Activated naive CD8-positive, alpha-beta T cell treated with anti-CD3 and anti-CD28 coated beads, Interleukin-2, amount 50 U/mL, for 16 hours (primary cell): ENCODE results near the gene TCERG1L.
"Not testable (repeated sequence)": the region's sequence is repeated elsewhere in the genome, so short reads cannot be mapped to it uniquely, and the experiment has no call there.

Source experiments
- DNase-seq: peaks from one replicate; pipeline ENCODE4 v3.0.0-alpha.2; 2020; ENCODE audit warnings: low read depth, low spot score

The TCERG1L gene

GRCh38 chr10:131107970-131108369 is 203.6 kb downstream of the TCERG1L start:
- DNase-seq, result no peak

- DNase-seq, result no peak
These were observed 208.8 kb downstream of the TCERG1L start for GRCh38 chr10:131102676-131103075.

DNA sequence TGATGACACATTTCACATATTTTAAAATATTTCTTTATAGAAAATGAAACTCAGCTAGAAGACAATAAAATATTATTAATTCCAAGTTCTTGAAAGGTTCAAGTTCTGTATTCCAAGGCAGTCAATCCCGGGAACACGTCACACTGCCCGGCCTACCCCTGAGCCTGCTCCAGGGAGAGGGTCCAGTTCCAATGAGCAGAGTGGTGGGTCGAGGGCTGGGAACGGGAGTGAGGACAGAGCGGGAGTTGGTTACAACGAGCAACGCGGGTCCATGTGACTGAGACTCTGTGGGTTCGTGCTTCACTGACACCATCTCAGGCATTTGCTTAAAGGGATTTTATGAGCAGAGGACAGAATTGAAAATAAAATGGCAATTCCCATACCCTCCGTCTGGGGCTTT is 209.4 kb downstream of the TCERG1L start:
- DNase-seq, result no peak

DNA sequence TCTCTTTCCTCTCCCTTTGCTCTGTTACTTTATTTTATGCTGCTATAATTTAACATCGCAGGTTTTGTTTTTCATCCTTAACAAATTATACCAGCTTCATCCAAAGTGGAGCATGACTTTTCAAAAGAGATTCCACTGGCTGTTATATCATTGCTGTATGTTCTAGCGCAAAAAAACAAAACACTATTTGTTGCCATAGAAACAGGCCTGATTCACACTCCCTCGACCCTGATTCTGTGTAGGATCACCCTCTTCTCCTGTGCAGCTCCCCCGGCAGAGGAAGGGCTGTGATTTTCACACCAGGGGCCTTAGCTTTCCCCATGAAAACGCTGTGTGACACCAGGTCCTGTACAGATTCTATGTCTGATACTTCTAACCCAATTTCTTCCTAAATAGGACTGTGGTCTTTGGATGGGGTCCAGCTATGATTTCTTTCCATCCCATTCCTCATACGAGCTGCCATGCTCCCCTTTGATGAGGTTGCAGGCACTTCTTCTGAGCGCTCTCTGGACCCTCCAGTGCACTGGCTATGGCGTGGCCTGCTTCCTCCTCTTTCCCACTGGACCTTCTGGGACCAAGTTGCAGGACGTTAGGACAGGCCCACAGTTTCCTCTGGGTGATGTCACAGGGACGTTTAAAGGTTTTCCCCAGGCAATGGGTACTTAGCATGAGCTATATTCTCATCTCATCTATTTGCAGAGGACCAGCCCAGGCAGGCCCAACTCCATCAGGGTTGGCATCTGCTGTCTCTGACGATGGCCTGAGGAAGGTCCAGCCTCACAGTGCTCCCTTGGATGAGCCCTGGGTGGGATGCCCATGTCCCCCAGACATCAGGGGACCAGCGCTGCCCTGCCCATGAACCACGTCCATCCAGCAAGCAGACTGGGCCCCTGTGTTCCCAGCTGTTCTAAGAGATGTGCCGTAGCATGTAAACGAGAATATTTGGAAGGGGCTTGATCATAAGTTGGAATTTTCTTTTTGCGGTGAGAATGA is 210.8 kb downstream of the TCERG1L start:
- DNase-seq, result not testable (repeated sequence)

DNA sequence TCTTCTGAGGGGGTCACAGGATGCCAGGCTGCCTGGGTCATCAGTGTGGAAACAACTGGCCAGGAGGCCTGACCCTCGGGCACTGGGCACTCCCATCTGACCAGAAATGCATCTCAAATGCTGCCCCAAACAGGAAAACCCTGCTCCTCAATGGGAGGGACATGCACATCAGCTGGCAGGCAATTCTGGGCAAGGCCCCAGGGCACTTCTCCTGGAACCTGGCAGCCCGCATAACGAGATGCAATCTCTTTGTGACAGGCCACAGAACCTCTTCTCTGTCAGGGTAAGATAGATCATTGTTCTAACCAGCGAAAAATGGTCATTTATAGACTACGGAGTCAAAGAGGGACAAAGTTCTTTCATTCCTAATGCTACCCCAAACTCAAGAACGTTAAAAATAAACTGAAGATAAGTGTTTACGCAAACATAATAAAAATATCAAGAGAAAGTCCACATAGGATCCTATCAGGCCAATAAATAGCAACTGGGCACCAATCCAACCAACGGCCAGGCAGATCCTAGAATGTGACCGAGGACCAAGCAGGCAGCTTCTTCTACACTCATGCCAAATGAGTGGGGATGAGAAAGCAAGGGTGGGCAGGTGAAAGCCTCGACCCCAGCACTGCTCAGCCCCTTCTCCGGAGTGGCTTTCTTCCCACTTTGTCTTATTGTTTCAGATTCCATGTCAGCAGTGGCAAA is 212.3 kb downstream of the TCERG1L start:
- DNase-seq, result no peak

DNA sequence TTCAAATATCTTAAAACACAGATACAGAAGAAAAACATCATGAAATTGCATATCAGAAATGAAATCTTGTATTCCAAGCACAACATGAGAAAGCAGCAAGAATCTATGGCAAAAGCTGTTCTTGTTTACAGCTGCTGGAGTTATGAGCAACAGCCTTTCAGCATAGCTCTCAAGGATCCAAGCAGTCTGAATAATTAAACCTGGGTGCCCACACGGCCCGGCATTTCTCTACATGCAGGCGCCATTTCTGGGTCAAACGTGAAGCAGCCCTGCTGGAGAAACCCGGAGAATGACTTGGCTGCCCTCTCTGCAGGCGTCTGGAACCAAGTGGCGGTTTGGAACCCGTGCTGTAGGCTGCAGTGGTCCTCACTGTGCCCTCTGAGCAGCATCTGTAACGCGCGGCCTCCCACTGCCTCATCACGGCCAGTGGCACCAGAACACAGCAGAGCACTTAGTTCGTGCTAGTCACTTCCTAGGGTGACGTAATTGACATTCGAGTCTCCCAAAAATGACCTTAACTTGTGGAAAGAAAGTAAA is 213.0 kb downstream of the TCERG1L start:
- DNase-seq, result no peak

DNA sequence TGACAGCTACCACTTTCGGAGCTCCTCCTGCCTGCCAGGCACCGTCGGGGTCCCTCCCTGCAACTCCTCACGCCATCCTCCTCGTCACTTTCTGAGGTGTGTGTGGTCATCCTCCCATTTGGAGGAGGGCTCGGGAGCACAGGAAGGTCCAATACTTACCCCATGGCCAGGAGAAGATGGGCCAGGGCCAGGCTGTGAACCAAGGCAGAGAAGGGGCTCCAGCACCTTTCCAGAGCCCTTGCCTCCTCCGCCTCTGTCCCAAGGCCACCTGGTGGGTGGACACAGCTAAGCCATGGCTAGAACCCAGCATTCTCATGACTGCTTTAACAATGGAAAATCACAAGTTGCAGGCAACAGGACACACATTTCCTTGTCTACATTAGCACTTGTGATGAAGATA is 215.5 kb downstream of the TCERG1L start:
- no peak for DNase-seq

DNA sequence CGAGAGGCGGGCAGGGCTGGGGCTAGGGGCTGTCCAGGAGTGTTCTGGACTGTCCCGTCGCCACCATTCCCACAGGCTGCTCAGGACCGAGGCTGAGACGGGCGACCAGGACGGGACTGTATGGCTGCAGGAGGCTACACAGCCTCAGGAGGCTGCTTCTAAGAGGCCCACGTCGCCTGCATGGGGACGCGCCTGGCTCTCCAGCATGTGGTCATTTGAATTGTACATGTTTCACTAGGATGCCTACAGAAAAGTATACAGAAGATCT is 216.3 kb downstream of the TCERG1L start:
- DNase-seq, result no peak

DNA sequence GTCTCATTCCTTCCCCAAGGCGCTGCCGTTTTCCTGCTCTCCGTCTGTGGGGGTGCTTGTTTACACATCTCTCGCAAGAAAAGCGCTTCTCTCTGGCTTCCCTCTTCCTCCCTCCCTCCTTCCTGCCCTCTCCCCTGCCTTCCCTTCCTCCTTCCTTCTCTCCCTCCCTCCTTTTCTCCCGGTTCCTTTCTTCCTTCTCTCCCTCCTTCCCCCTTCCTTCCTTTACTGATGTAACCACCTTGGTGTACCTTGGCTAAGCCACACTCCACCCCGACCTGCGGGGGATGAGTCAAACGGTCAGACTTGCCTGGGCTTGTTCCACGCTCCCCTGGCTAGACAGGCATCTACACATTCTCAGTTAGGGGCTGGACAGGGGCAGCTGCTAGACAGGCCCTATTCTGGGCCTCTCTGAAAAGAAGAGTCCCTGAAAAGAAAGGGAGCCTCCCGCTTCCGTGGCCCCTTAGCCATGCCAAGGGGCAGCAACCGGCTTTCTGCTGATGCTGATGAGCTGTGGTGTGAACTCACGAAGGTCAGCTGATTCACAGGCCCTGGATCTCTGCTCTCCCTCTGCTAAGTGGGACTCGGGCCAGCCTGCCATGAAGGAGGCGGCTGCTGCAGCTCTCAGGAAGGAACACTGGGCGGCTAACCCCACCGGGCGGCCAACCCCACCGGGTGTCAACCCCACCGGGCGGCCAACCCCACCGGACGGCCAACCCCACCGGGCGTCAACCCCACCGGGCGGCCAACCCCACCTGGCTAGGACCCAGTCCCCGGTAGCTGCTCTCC is 216.8 kb downstream of the TCERG1L start:
- no peak for DNase-seq

- DNase-seq, result no peak
These were observed 217.6 kb downstream of the TCERG1L start for GRCh38 chr10:131093795-131094366.

DNA sequence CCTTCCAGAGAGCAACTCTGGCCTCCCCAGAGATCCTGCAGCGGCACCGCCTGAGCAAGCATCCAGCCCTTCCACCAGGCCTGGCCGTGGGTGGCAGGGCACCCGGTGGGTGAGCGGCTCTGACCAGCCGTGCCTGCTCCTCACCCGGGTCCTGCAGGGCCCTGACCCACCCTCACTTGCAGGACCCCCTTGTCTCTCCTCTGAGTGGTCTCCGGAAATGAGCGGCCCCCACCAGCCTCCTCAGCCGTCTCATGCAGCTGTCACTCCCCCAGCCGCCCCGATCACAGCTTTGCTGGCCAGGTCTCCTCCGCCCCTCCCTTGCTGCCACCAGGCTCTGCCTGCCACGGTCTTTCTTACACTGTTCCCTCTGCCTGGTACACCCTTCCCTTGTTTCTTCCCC is 218.2 kb downstream of the TCERG1L start:
- no peak for DNase-seq

DNA sequence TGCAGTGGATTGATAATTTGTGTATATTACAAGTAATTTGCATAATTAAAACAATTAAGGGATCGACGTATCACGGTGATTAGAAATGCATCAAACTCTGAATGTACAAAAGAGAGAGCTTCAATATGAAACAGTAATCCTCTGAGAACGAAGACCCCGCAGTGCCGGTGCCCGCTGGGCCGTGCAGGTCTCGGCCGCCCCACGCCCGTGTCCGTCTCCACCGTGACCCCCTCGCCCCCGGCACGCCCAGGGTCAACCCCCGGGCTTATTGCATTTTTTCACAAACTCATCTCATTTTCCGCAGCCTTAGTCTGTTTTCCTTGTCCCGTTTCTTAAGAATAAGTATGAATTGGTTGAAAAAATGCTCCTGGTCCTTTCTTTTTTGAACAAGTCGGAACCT is 218.6 kb downstream of the TCERG1L start:
- DNase-seq, result no peak

GRCh38 chr10:131092386-131092785 is 219.1 kb downstream of the TCERG1L start:
- DNase-seq, result no peak

- DNase-seq, result no peak
These were observed 219.8 kb downstream of the TCERG1L start for GRCh38 chr10:131091682-131092081.

- DNase-seq, result no peak
These were observed 220.5 kb downstream of the TCERG1L start for GRCh38 chr10:131090761-131091661.

DNA sequence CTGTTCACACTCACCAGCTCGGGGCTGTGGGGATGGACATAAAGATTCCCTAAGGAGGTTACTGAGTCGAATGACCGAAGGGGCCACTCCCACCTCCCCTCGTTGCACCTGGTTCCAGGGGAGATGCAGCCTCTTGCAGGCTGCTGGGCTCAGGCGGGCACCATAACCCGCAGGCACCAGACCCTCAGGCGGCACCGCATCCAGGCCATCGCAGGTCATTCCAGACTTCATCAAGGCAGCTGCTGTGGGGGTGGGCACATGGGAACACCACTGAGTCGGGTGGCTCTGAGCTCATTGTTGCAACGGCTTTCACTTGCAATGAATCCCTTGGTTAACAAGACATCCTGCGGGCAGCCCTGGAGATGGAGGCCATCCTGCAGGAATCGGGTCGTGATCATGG is 221.7 kb downstream of the TCERG1L start:
- DNase-seq, result no peak

DNA sequence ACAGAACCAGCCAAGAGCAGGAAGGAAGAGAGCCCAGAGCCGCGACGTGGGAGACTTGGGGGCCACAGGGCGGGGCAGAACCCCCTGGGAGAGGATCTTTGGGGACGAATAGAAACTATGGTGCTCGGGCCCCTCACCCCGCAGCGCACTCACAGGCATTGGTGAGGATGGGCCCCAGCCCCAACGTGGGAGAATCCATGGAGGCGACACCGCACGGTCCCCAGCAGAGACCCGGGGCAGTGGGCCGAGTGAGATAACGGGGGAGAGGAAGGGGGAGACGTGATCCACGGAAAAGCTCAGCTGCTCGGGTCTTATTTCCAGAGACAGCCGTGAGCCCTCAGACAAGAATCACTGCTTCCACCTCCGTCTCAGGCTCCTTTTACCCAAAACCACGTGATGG is 222.4 kb downstream of the TCERG1L start:
- no peak for DNase-seq

DNA sequence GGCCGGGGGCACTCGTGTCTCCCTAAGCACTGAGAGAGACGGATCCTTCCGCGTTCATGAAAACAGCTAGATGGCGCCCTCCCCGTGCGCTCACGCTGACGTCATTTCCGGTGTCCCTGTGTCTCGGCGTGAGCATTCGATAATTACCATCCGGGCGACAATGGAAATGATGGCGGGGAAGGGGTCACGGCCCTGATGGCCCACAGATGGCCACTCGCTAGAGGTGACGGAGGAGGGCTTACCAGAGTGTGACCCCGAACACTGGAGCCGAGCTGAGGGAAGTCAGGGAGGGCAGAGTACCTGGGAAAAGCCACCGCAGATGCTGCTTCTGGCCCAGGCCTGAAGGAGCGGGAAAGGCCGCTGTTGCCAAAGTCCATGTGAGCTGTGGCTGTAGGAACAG is 222.9 kb downstream of the TCERG1L start:
- no peak for DNase-seq

DNA sequence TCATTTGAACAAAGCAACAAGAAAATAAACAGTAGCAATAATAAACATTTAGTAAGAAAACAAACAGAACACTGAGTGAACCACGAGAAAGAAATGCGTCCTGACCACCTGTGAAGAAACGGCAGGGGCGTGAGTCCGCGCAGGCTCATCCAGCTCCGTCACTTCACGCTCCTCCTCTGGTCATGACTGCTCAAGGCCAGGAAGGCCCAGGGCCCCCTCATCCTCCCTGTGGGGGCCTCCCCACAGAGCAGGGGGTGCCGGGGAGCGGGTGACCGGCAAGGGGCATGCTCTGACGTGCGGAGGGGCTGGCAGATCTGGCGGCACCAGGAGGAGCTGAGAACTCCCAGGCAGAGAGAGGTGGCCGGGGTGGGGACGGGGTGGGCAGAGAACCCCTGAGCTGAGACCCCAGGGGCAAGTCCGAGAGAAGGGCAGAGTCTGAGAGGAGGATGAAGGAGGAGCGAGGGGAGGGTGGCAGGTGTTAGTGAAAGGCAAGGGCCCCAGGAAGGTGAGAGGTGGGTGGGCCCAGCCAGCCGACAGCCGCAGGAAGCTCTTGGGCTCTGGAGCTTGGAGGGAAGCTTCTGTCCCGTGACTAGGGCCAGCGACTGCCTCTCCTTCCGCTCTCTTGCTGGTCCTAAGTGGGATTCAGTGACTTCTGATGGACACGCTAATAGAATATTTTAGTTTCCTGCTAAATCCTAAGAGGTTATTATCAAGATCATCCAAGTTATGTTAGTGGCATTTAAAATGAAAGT is 223.9 kb downstream of the TCERG1L start:
- DNase-seq, result no peak

DNA sequence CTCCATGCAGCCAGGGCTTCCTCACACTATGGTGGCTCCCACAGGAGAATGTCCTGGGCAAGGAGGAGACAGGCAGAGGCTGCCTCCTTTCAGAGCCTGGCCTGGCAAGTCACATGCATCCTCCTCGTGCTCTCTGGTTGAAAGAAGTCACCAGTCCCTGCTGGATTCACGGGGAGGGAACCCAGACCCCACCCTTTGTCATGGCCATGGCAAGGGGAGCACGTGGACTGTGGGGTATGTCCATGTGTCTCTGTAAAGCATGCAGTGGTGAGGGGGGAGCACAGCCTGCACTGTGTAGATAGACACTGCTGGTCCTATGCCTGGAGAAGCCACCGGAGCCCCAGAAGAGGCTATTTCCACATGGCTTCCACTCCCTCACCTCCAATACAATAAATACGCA is 225.0 kb downstream of the TCERG1L start:
- DNase-seq, result no peak
